Endothelial cell of umbilical vein (primary cell): ENCODE data around the gene CREBL2. TPM values are rescaled to one million over a fixed set of nuclear protein-coding genes. Genes with fewer than 3 reads are reported as not detected.

ENCODE experiments used
- BruUV-seq: library from RNA; stranded (reverse); fragments of 400-500 nt; replicated peaks from 2 replicates; lab custom pipeline; 2021; lab: Mats Ljungman, UMichigan
- CTCF ChIA-PET: fragments of 300-600, 350-600 bp; sonication (Branson Sonifier 250); formaldehyde crosslinking; loops from one replicate; lab custom pipeline; 2021; ENCODE audit warnings: antibody characterized with exemption, inconsistent platforms; lab: Charles Lee
- POLR2A ChIA-PET: fragments of 300-600, 350-600 bp; sonication (Branson Sonifier 250); formaldehyde crosslinking; loops from one replicate; lab custom pipeline; 2021; ENCODE audit warnings: antibody characterized with exemption, inconsistent platforms; lab: Charles Lee
- DNase-seq: peaks from one replicate; pipeline ENCODE4 v3.0.0-alpha.2; 2011; ENCODE audit warnings: low read depth, low spot score
- FAIRE-seq: peaks from 2 replicates; lab custom pipeline; 2011; peaks lifted over from hg19 to GRCh38; lab: Jason Lieb, UNC
- H2AFZ ChIP-seq: 2 replicates; pipeline ENCODE4 v1.6.0; 2012; ENCODE audit warnings: low read depth, low read length, control low read depth, inconsistent platforms
- H3K27ac ChIP-seq: 2 replicates; pipeline ENCODE4 v1.5.1; 2011; ENCODE audit warnings: low read depth, mild to moderate bottlenecking, control low read depth, low read length, moderate library complexity; ENCODE audit not compliant: insufficient read depth
- H3K27me3 ChIP-seq, 2 experiments: 2 replicates each; pipeline versions ENCODE4 v1.6.0 to v1.6.1; 2011; ENCODE audit warnings: low read length in 2 of 2, mixed read lengths in 1 of 2; ENCODE audit not compliant: control insufficient read depth in 2 of 2, insufficient read depth in 2 of 2
- H3K36me3 ChIP-seq, 2 experiments: 2 replicates in 1 of 2; 3 replicates in 1 of 2; pipeline ENCODE4 v1.5.1; 2011; ENCODE audit warnings: low read length in 2 of 2, mild to moderate bottlenecking in 1 of 2, moderate library complexity in 1 of 2; ENCODE audit not compliant: control insufficient read depth in 2 of 2, insufficient read depth in 2 of 2; ENCODE audit errors: extremely low read depth in 1 of 2
- H3K4me1 ChIP-seq: 3 replicates; pipeline ENCODE4 v1.5.1; 2011; ENCODE audit warnings: mild to moderate bottlenecking, low read length; ENCODE audit not compliant: control insufficient read depth, insufficient read depth; ENCODE audit errors: extremely low read depth
- H3K4me2 ChIP-seq: 2 replicates; pipeline ENCODE4 v1.6.1; 2011; ENCODE audit warnings: low read length, control low read depth, mixed read lengths; ENCODE audit not compliant: insufficient read depth
- H3K4me3 ChIP-seq, 3 experiments: fragments of 200-600 bp in 1 of 3; sonication (generic), shearing (Covaris generic) in 1 of 3; replicated peaks in 1 of 3; 2 replicates each; pipeline ENCODE4 v1.5.1; 2011 to 2016; ENCODE audit warnings: control low read depth in 3 of 3, low read length in 3 of 3, mild to moderate bottlenecking in 2 of 3, inconsistent platforms in 1 of 3, low read depth in 1 of 3, moderate library complexity in 1 of 3; ENCODE audit not compliant: insufficient read depth in 1 of 3
- H3K79me2 ChIP-seq: 2 replicates; pipeline ENCODE4 v1.6.0; 2012; ENCODE audit warnings: low read length, inconsistent platforms; ENCODE audit not compliant: control insufficient read depth, insufficient read depth
- H3K9ac ChIP-seq: replicated peaks from 2 replicates; pipeline ENCODE3; 2011; ENCODE audit warnings: low read length, control low read depth; ENCODE audit not compliant: insufficient read depth; ENCODE audit errors: extremely low read depth
- H3K9me1 ChIP-seq: replicated peaks from 3 replicates; pipeline ENCODE4 v1.6.0; 2011; ENCODE audit warnings: mild to moderate bottlenecking, low read length; ENCODE audit not compliant: control insufficient read depth, insufficient read depth; ENCODE audit errors: extremely low read depth
- H3K9me3 ChIP-seq: replicated peaks from 2 replicates; pipeline ENCODE4 v1.5.1; 2012; ENCODE audit warnings: low read length, inconsistent platforms; ENCODE audit not compliant: control insufficient read depth, insufficient read depth
- H4K20me1 ChIP-seq: replicated peaks from 2 replicates; pipeline ENCODE3; 2011; ENCODE audit warnings: mild to moderate bottlenecking, low read length; ENCODE audit not compliant: control insufficient read depth, insufficient read depth; ENCODE audit errors: extremely low read depth
- CTCF ChIP-seq, 2 donors: IDR thresholded peaks; 1 replicate in 1 of 2; 2 replicates in 1 of 2; pipeline ENCODE4 v1.5.1; 2011; ENCODE audit warnings: low read length in 2 of 2, mild to moderate bottlenecking in 2 of 2, moderate library complexity in 2 of 2, control low read depth in 1 of 2, inconsistent platforms in 1 of 2, low read depth in 1 of 2; ENCODE audit not compliant: insufficient read depth in 1 of 2; ENCODE audit errors: extremely low read depth in 1 of 2
- EZH2 ChIP-seq: IDR thresholded peaks from 2 replicates; pipeline ENCODE4 v1.6.1; 2012; ENCODE audit warnings: borderline replicate concordance, low read depth, mild to moderate bottlenecking, moderate library complexity, low read length, inconsistent platforms; ENCODE audit not compliant: severe bottlenecking
- FOS ChIP-seq: IDR thresholded peaks from 2 replicates; pipeline ENCODE4 v1.6.1; 2011; ENCODE audit warnings: mild to moderate bottlenecking, low read length, moderate library complexity, borderline replicate concordance; ENCODE audit not compliant: insufficient read depth
- GATA2 ChIP-seq: IDR thresholded peaks from 2 replicates; pipeline ENCODE4 v1.7.0; 2011; ENCODE audit warnings: low read depth, mild to moderate bottlenecking, moderate library complexity, mixed read lengths, low read length; ENCODE audit not compliant: insufficient read length, insufficient read depth
- JUN ChIP-seq: IDR thresholded peaks from 2 replicates; pipeline ENCODE4 v1.6.1; 2011; ENCODE audit warnings: borderline replicate concordance, low read depth; ENCODE audit not compliant: insufficient read length, insufficient read depth
- MAX ChIP-seq: IDR thresholded peaks from 2 replicates; pipeline ENCODE4 v1.6.1; 2011; ENCODE audit not compliant: insufficient read depth, insufficient read length
- MYC ChIP-seq: IDR thresholded peaks from one replicate; pipeline ENCODE4 v1.6.1; 2011; ENCODE audit warnings: mild to moderate bottlenecking, low read depth, low read length
- POLR2A ChIP-seq: IDR thresholded peaks from 2 replicates; pipeline ENCODE4 v1.6.1; 2012; ENCODE audit warnings: low read depth, mild to moderate bottlenecking, control low read depth, low read length
- POLR2AphosphoS5 ChIP-seq: IDR thresholded peaks from 2 replicates; pipeline ENCODE4 v1.6.1; 2012; ENCODE audit warnings: low read depth, mild to moderate bottlenecking, control low read depth, low read length, moderate library complexity; ENCODE audit not compliant: insufficient read depth
- dilution Hi-C: fragments of 300-500 bp; cut with MboI; formaldehyde crosslinking; loops from one replicate; pipeline ENCODE4 v1.15.0; 2019; ENCODE audit warnings: low sequenced_read_pairs; ENCODE audit not compliant: extremely low pct_ligation_motif_present
- intact Hi-C: fragments of 100-400 bp; cut with micrococcal nuclease; formaldehyde crosslinking; loops from one replicate; pipeline ENCODE4 v1.10.0; 2022
- polyA plus RNA-seq, 4 experiments: library from polyadenylated mRNA; depleted of rRNA in 3 of 4; stranded (reverse) in 3 of 4; unstranded in 1 of 4; fragments of >200 nt; gene quantifications; 2 replicates each; pipeline versions ENCODE4 v1.2.1 to v1.2.3, GENCODE V29; 2011 to 2012; ENCODE audit warnings: missing spikeins in 1 of 4
- total RNA-seq: library from RNA; stranded (reverse); gene quantifications from 2 replicates; pipeline ENCODE4 v1.2.3, GENCODE V29; 2021

CREBL2 gene
- total and polyA plus RNA-seq, 2 donors (not counting 3 experiments of a cell fraction or from before 2014, with no cell fraction given) = 10.5 to 19.4 TPM

DNA sequence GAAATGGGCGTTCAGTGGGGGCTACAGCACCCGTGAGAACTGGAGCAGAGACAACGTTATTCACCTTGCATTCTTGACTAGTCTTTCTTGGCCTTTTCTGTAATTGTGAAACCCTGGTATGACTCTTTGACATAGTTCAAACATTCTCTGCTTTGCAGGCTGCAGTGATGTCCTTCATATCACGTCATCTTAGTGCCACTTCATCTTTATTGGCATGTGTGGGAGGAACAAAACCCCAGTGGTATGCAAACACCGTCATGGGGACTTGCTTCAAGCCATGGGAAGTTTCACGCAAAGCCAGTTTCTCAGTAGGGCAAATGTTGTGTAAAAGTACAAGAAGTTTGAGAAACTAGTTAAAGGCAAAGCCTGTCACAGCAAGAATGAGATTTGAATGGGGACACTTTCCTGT, 28.8 kb upstream of the CREBL2 start:
- H3K79me2 ChIP-seq = no peaks in the 10 kb centered on the region
- no peaks in the 10 kb centered on the region for H3K36me3 ChIP-seq
- H3K9me3 ChIP-seq = no peaks in the 10 kb centered on the region
- peaks cover 2% of the 10 kb centered on the region for H3K4me1 ChIP-seq
- FAIRE-seq (no peak), DNase-seq (no peak)
- no peaks in the 10 kb centered on the region for H4K20me1 ChIP-seq
- ChIA-PET CTCF (no interaction called here), POLR2A (no interaction called here)
- intact Hi-C loops = no loop called here
- H3K9me1 ChIP-seq = no peaks in the 10 kb centered on the region
- no peak overlapping the region for H3K9ac ChIP-seq
- H3K4me3 ChIP-seq = no peak overlapping the region
- TF ChIP-seq JUN = no peak
- no peak for TF ChIP-seq MAX
- no peak for TF ChIP-seq EZH2
- no peak for TF ChIP-seq MYC
- no peak for TF ChIP-seq GATA2
- no peak for TF ChIP-seq POLR2A
- TF ChIP-seq CTCF (IDR thresholded peaks at IDR 0.05; ENCODE audit: extremely low read depth in 1 of 2, insufficient read depth in 1 of 2, low read depth in 1 of 2, low read length in 2 of 2) = no peak
- no peak for TF ChIP-seq POLR2AphosphoS5
- TF ChIP-seq FOS = no peak
- dilution Hi-C loops = no loop called here
- H2AFZ ChIP-seq = no peak overlapping the region
- peaks cover 4 to 10% of the 10 kb centered on the region in 2 experiments for H3K27me3 ChIP-seq
- no TSS peak for BruUV-seq
- no peak overlapping the region for H3K4me2 ChIP-seq
- no peak overlapping the region for H3K27ac ChIP-seq
